GM18861 (cell line): ENCODE data around the gene TXNDC16.
"Not testable (repeated sequence)": the region's sequence is repeated elsewhere in the genome, so short reads cannot be mapped to it uniquely, and the experiment has no call there.

ENCODE experiments used
- ATAC-seq: cut with Tn5 transposase; IDR thresholded peaks from one replicate; pipeline ENCODE4 v1.9.1; 2021; ENCODE audit not compliant: unreplicated experiment

The TXNDC16 gene, protein sequence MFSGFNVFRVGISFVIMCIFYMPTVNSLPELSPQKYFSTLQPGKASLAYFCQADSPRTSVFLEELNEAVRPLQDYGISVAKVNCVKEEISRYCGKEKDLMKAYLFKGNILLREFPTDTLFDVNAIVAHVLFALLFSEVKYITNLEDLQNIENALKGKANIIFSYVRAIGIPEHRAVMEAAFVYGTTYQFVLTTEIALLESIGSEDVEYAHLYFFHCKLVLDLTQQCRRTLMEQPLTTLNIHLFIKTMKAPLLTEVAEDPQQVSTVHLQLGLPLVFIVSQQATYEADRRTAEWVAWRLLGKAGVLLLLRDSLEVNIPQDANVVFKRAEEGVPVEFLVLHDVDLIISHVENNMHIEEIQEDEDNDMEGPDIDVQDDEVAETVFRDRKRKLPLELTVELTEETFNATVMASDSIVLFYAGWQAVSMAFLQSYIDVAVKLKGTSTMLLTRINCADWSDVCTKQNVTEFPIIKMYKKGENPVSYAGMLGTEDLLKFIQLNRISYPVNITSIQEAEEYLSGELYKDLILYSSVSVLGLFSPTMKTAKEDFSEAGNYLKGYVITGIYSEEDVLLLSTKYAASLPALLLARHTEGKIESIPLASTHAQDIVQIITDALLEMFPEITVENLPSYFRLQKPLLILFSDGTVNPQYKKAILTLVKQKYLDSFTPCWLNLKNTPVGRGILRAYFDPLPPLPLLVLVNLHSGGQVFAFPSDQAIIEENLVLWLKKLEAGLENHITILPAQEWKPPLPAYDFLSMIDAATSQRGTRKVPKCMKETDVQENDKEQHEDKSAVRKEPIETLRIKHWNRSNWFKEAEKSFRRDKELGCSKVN

DNA sequence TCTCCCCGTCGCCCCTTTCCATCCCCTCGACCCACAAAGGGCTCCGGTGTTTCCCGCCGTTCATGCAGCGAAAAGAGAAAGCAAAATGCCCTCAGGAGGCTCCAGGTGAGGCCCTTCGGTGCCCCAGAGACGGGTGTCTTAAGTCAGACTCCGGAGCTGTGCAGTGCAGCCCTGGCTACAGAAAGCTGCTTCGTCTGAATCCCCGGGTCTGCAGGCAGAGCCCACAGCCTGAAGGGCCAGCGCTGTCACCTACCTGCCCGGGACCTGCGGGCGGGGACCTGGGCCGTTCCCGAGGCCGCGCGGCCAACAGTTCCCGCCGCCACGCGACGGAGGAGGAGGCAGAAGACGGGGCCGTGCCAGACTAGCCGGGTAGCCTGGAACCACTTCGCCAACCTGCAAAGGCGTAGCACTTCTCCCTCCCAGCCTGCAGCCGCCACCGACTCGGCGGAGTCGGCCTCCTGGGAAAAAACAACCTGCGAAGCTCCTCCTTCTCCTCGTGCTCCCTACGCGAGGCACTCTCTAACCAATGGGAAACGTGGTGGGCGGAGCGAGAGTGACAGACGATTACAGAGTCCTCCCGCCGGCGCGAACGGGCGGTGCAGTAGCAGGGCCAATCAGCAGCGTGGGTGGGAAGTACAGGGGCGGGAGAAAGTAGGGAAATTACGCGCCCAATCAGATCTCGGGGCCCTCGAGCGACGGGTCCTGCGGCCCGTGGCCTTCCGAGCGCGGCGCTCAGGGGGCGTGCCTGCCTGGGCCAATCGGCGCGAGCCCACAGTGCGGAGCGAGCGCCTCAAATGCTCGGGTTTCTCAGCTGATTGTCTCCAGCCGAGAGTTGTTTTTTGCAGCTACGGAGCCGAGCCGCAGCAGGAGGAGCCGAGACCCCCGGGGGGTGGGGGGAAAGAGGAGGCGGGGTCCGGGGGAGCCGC lies at the start of gene TXNDC16, which contains the start of gene GPR137C:
Gene TXNDC16 (minus strand): TSS at position 443 of the 926 bp plus-strand sequence. CDS start 8,948 bp downstream, outside the sequence.
Gene GPR137C (plus strand): TSS at position 774 of the 926 bp plus-strand sequence. CDS start 312 bp downstream, outside the sequence.
- peak; percentile 96 for ATAC-seq

DNA sequence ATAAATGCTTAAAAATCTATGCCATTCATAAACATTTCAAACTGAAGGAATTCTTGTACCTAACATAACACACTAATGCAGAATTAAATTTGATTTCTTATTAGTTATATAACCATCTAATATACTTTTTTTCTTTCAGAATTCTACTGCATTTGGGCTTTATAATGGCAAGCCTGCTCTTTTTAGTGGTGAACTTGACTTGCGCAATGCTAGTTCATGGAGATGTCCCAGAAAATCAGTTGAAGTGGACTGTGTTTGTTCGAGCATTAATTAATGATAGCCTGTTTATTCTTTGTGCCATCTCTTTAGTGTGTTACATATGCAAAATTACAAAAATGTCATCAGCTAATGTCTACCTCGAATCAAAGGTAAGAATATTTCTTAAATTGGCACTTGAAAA lies 47.7 kb upstream of the TXNDC16 start:
- ATAC-seq, result no peak

GRCh38 chr14:52598568-52598967 lies 46.3 kb upstream of the TXNDC16 start:
- no peak for ATAC-seq

- ATAC-seq, result no peak
Measured at GRCh38 chr14:52596861-52597260, 44.6 kb upstream of the TXNDC16 start.

DNA sequence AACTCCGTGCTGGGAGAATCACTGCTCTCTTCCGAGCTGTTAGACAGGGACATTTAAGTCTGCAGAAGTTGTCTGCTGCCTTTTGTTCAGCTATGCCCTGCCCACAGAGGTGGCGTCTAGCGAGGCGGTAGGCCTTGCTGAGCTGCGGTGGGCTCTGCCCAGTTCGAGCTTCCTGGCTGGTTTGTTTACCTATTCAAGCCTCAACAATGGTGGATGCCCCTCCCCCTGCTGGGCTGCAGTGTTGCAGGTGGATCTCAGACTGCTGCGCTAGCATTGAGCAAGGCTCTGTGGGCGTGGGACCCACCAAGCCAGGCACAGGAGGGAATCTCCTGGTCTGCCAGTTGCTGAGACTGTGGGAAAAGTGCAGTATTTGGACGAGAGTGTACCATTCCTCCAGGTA lies 44.0 kb upstream of the TXNDC16 start:
- no peak for ATAC-seq

DNA sequence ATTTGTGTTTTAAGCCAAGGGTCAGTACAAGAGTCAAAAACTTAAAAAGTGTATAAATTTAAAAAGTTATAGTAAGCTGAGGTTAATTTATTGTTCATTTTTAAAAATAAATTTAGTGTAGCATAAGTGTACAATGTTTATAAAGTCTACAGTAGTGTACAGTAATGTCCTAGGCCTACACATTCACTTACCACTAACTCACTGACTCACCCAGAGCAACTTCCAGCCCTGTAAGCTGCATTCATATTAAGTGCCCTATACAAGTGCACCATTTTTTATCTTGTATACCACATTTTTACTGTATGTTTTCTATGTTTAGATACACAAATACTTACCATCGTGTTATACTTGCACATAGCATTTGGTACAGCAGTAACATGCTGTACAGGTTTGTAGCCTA lies 38.0 kb upstream of the TXNDC16 start:
- ATAC-seq, result no peak

DNA sequence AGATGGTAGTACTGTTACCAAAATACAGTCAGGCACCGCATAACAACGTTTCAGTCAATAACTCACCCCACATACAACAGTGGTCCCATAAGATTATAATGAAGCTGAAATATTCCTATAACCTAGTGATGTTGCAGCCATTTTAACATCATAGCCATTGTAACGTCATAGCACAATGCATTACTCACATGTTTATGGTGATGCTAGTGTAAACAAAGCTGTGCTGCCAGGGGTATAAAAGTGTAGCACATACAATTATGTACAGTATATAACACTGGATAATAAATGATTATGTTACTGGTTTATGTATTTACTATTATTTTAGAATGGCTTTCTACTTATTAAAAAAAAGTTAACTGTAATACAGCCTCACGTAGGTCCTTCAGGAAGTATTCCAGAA lies 37.3 kb upstream of the TXNDC16 start:
- no peak for ATAC-seq

GRCh38 chr14:52583544-52583943 lies 31.2 kb upstream of the TXNDC16 start:
- ATAC-seq, result no peak

- ATAC-seq, result no peak
Measured at GRCh38 chr14:52575858-52576257, 23.6 kb upstream of the TXNDC16 start.

- ATAC-seq, result not testable (repeated sequence)
Measured at GRCh38 chr14:52568454-52568853, 16.1 kb upstream of the TXNDC16 start.

DNA sequence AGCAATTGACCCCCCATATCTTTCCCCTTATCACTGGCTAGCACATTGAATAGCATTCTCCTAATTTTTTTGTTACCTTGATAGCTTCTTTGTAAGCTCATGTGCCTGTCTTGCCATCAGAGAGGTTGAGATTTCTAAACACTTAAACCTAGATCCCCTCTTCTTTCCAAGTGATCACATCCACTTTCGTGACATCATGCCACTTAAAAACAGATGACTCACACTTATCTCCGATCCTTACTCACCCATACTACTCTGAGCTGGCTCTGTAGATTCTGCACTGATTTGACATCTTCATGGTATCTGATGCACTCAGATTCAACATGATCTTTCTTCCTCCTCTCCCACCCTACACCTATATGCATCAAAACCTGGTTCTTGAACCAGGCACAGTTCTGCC lies 10.8 kb upstream of the TXNDC16 start:
- no peak for ATAC-seq

- no peak for ATAC-seq
Measured at GRCh38 chr14:52558688-52559087, 6.4 kb upstream of the TXNDC16 start.

GRCh38 chr14:52553671-52554575 lies 1.6 kb upstream of the TXNDC16 start:
- ATAC-seq, result no peak

DNA sequence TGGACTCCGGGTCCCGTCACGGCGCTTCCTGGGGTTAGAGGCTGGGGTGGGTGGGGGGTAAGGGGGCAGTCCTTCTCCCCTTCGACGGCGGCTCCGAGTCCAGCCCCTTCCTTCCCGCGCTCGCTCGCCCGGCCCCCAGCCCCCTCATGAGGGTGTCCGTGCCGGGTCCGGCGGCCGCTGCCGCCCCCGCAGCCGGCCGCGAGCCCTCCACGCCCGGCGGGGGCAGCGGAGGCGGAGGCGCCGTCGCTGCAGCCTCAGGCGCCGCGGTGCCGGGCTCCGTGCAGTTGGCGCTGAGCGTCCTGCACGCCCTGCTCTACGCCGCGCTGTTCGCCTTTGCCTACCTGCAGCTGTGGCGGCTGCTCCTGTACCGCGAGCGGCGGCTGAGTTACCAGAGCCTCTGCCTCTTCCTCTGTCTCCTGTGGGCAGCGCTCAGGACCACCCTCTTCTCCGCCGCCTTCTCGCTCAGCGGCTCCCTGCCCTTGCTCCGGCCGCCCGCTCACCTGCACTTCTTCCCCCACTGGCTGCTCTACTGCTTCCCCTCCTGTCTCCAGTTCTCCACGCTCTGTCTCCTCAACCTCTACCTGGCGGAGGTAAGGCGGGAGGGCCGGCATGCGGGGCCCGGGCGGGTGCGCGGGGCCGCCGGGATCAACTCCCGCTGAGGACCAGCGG lies 831 bp upstream of the TXNDC16 start:
- ATAC-seq, result no peak

DNA sequence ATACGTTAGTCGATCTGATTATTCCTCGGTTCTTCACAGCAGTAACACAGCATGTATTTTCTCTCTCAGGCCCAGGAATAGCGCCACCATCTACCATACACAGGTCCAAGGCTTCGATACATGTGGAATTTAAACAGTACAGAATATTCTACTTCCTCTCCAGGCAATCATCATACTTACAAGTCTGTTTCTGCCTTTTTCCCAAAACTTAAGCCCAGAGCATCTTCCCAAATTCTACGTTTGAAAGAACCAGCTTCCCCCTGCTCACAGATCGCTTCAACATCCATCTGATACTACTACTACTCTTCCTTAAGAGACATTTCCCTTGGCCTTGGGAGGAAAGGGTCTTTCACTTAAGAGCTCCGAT lies 626 bp downstream of the TXNDC16 start:
- no peak for ATAC-seq

GRCh38 chr14:52551205-52551604 lies 1.1 kb downstream of the TXNDC16 start:
- ATAC-seq, result no peak

GRCh38 chr14:52550661-52551060 lies 1.6 kb downstream of the TXNDC16 start:
- no peak for ATAC-seq

DNA sequence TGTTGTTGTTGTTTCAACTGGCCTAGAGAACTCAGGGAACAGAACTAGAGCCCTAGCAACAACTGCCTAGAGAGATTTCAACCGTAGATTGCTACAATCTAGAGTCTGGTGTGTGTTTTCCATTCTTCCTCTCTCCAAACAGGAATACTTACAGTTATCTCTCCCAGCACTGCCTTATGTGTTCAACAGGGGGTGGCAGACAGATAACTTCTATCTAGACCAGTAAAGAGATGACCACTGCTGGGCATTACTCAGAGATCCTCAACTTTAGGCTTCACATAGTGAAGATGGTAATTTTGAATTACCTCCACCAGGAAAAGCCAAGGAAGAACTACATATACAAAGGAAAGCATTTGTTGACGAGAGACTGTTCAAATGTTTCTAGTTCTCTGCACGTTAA lies 4.8 kb downstream of the TXNDC16 start:
- ATAC-seq, result no peak

DNA sequence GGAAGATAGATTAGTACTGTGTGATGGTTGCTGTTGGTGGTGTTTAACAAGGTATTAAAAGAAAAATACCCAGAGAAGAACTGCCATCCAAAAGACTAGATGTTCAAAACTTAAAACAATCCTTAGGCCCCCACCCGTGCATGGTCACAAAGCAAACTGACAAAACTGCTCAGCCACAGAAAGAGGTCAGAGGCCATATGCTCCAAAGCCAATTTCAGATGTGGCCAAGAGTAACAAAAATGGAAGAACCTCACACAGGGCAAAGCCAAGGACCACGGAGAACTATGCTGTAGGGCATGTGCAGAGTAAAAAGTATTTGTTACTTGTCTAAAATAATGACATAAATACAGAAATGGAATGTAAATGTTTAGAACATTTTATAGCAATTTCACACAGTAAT lies 5.3 kb downstream of the TXNDC16 start:
- ATAC-seq, result no peak
